Left lung (tissue), 10 donors: Measurements from ENCODE around the gene DSCAM. TPM values are rescaled to one million over a fixed set of nuclear protein-coding genes. Genes with fewer than 3 reads are reported as not detected.

Source experiments
- ATAC-seq: fragments of 200-7000 bp; cut with Tn5 transposase; one replicate; pipeline ENCODE4 v1.9.1; 2020; ENCODE audit warnings: moderate library complexity
- DNase-seq, 4 donors: peaks; one replicate each; pipeline ENCODE4 v3.0.0-alpha.2; 2013 to 2020
- H3K27ac ChIP-seq, 2 donors: fragments of 200-600 bp; sonication (generic) in 1 of 2; one replicate each; pipeline versions ENCODE4 v1.5.0 to v1.8.0; 2020 to 2021
- H3K27me3 ChIP-seq, 2 donors: fragments of 200-600 bp; sonication (generic) in 1 of 2; one replicate each; pipeline versions ENCODE4 v1.5.0 to v1.8.0; 2020 to 2021
- H3K36me3 ChIP-seq, 2 donors: fragments of 200-600 bp; sonication (generic) in 1 of 2; one replicate each; pipeline versions ENCODE4 v1.5.0 to v1.8.0; 2020 to 2021
- H3K4me1 ChIP-seq, 2 donors: fragments of 200-600 bp; one replicate each; pipeline ENCODE4 v1.8.0; 2021
- H3K4me3 ChIP-seq, 2 donors: fragments of 200-600 bp; sonication (generic) in 1 of 2; one replicate each; pipeline versions ENCODE4 v1.5.0 to v1.8.0; 2020 to 2021; ENCODE audit warnings: mild to moderate bottlenecking in 1 of 2
- H3K9me3 ChIP-seq, 2 donors: fragments of 200-600 bp; sonication (generic) in 1 of 2; one replicate each; pipeline versions ENCODE4 v1.5.0 to v1.8.0; 2020 to 2021
- CTCF ChIP-seq, 2 donors: fragments of 200-600 bp; sonication (generic) in 1 of 2; IDR thresholded peaks; one replicate each; pipeline versions ENCODE4 v1.5.0 to v1.8.0; 2021; ENCODE audit warnings: antibody characterized with exemption in 2 of 2
- intact Hi-C, 2 donors: fragments of 100-400 bp; cut with DNase I; formaldehyde crosslinking; loops; one replicate each; pipeline versions ENCODE4 v1.11.2 to v1.14.2; 2022
- microRNA-seq, 2 donors: library from miRNA; unstranded; fragments of <30 nt; microRNA quantifications; one replicate each; pipeline ENCODE4, GENCODE V29; 2019
- polyA plus RNA-seq, 6 donors: library from polyadenylated mRNA; unstranded; fragments of 120-200 nt; gene quantifications; one replicate each; pipeline ENCODE4 v1.2.1, GENCODE V29; 2013; ENCODE audit not compliant: insufficient read length in 6 of 6
- total RNA-seq, 2 donors: library from RNA; stranded (reverse); fragmentation: NEBNext Ultra II Directional; extraction: Animal tissue kit (Norgen Biotek cat#: 25700); gene quantifications; one replicate each; pipeline ENCODE4 v1.2.1, GENCODE V29; 2021
- donor health status: DM: no; HTN: yes; CAD: no.
- donor health status: DM: no; HTN: no; CAD: no.

The DSCAM gene
- total and polyA plus RNA-seq, 8 donors: 0.03 to 0.24 (median 0.07) TPM; not detected in 1

DNA sequence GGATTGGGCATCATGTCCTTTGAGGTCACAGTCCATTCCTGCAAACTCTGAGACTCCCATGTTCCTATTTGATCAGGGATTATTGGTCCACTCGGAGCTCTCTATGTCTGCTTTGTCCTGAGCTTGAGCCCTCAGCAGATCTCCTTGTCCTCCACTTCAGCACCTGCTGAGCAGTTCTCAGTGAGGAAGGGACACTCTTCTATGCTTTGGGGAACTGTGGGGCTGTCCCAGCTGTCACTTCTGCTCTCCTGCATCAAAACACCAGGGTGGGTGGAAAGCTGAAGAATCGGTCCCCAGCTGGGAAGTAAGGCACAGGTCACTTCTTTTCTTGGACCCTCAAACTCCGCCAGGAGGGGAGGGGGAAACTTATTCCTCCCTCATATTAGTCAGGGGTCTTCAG is 880.2 kb downstream of the DSCAM start:
- no peak for TF ChIP-seq CTCF (IDR thresholded peaks at IDR 0.05)
- no peak for ATAC-seq
- H3K27me3 ChIP-seq: no peaks in the 10 kb centered on the region
- H3K9me3 ChIP-seq: peaks cover 0 to 18% of the 10 kb centered on the region in 2 donors
- DNase-seq: no peak
- H3K4me1 ChIP-seq: no peaks in the 10 kb centered on the region
- H3K27ac ChIP-seq: no peak overlapping the region
- H3K4me3 ChIP-seq: no peak overlapping the region
- H3K36me3 ChIP-seq: no peaks in the 10 kb centered on the region
- intact Hi-C loops: no loop called here

GRCh38 chr21:39965026-39965425 is 881.9 kb downstream of the DSCAM start:
- Histone ChIP-seq H3K9me3 (peaks cover 0 to 36% of the 10 kb centered on the region in 2 donors), H3K27me3 (no peaks in the 10 kb centered on the region), H3K4me3 (no peak overlapping the region), H3K4me1 (no peaks in the 10 kb centered on the region), H3K36me3 (no peaks in the 10 kb centered on the region), H3K27ac (no peak overlapping the region)
- no peak for TF ChIP-seq CTCF (IDR thresholded peaks at IDR 0.05)
- intact Hi-C loops: no loop called here
- ATAC-seq (no peak), DNase-seq (no peak)

- Histone ChIP-seq H3K27ac (no peak overlapping the region), H3K4me3 (no peak overlapping the region), H3K36me3 (no peaks in the 10 kb centered on the region), H3K27me3 (no peaks in the 10 kb centered on the region), H3K9me3 (peaks cover 0 to 30% of the 10 kb centered on the region in 2 donors), H3K4me1 (no peaks in the 10 kb centered on the region)
- intact Hi-C loops: no loop called here
- ATAC-seq (no peak), DNase-seq (no peak)
- no peak for TF ChIP-seq CTCF (IDR thresholded peaks at IDR 0.05)
These were observed 885.7 kb downstream of the DSCAM start for GRCh38 chr21:39961251-39961650.

Small RNA genes lying within 50 kb of the gene (microRNA-seq; reads per million reads assigned to microRNA genes)
- 0 reads per million in 2 donors for gene MIR4760
